ENCODE data around the gene AHCTF1.

DNA sequence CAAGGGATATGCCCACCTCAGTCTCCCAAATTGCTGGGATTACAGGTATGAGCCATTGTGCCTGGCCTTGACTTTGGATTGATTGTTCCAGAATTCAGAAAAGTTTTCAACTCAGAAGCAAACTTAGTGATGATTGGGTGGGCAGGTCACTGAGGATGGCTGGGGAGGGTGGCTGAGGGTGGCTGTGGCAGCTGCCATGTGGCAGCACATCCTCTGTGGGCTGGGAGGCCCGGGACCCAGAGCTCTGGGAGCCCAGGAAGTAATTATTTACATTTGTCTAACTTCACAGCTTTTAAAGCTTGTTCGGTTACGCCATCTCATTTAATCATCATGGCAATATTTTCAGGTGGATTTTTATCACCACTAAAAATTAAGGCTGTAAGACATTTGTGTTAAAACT lies 131.4 kb downstream of the AHCTF1 start:
- TF ChIP-seq, protein P1, sequence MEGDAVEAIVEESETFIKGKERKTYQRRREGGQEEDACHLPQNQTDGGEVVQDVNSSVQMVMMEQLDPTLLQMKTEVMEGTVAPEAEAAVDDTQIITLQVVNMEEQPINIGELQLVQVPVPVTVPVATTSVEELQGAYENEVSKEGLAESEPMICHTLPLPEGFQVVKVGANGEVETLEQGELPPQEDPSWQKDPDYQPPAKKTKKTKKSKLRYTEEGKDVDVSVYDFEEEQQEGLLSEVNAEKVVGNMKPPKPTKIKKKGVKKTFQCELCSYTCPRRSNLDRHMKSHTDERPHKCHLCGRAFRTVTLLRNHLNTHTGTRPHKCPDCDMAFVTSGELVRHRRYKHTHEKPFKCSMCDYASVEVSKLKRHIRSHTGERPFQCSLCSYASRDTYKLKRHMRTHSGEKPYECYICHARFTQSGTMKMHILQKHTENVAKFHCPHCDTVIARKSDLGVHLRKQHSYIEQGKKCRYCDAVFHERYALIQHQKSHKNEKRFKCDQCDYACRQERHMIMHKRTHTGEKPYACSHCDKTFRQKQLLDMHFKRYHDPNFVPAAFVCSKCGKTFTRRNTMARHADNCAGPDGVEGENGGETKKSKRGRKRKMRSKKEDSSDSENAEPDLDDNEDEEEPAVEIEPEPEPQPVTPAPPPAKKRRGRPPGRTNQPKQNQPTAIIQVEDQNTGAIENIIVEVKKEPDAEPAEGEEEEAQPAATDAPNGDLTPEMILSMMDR (IDR thresholded peaks at IDR 0.05): no peak
- TF ChIP-seq POLR2A (IDR thresholded peaks at IDR 0.05): no peak
